HT-29 (cell line): ENCODE measurements around the gene ZNF79. TPM values are rescaled to one million over a fixed set of nuclear protein-coding genes. Genes with fewer than 3 reads are reported as not detected.

ENCODE experiments used
- DNase-seq: peaks from one replicate; pipeline ENCODE4 v3.0.0-alpha.2; 2015; ENCODE audit warnings: low spot score
- total RNA-seq: library from RNA; depleted of rRNA; stranded (reverse); fragments of >200 nt; shearing (Covaris generic); gene quantifications from 2 replicates; pipeline ENCODE4 v1.2.3, GENCODE V29; 2014

The ZNF79 gene
- total RNA-seq, 1 experiment from 2014 or later: 9.3 TPM

GRCh38 chr9:127426756-127427155 is 2.6 kb downstream of the ZNF79 start:
- DNase-seq: no peak

GRCh38 chr9:127428348-127428747 is 4.2 kb downstream of the ZNF79 start:
- DNase-seq: no peak

GRCh38 chr9:127430415-127430814 is 6.2 kb downstream of the ZNF79 start:
- DNase-seq: no peak

- DNase-seq: no peak
Measured at GRCh38 chr9:127437497-127438264, 13.5 kb downstream of the ZNF79 start.

GRCh38 chr9:127438394-127438793 is 14.2 kb downstream of the ZNF79 start:
- no peak for DNase-seq

GRCh38 chr9:127444283-127444920 is 20.2 kb downstream of the ZNF79 start:
- DNase-seq: peak; percentile 10

GRCh38 chr9:127444921-127445850 is 21.0 kb downstream of the ZNF79 start:
- DNase-seq: peak; percentile 32

- peak; percentile 36 for DNase-seq
Measured at GRCh38 chr9:127445851-127446712, 21.9 kb downstream of the ZNF79 start.

GRCh38 chr9:127446713-127447415 is 22.7 kb downstream of the ZNF79 start:
- peak; percentile 29 for DNase-seq

- DNase-seq: no peak
Measured at GRCh38 chr9:127447416-127448111, 23.4 kb downstream of the ZNF79 start.

GRCh38 chr9:127448112-127448805 is 24.1 kb downstream of the ZNF79 start:
- no peak for DNase-seq

GRCh38 chr9:127449332-127449966 is 25.3 kb downstream of the ZNF79 start:
- no peak for DNase-seq

GRCh38 chr9:127450243-127450760 is 26.1 kb downstream of the ZNF79 start:
- peak; percentile 34 for DNase-seq

- peak; percentile 98 for DNase-seq
Measured at GRCh38 chr9:127450830-127451607, 26.8 kb downstream of the ZNF79 start, which contains the start of the genes LRSAM1 and RPL12. Gene LRSAM1, plus strand, starts transcription at chr9:127451510. Its CDS starts 3,018 bp downstream, at chr9:127454528. Gene RPL12, minus strand, starts transcription at chr9:127451406. Its CDS starts 89 bp downstream, at chr9:127451317.

- DNase-seq: peak; percentile 65
Measured at GRCh38 chr9:127451608-127451857, 27.4 kb downstream of the ZNF79 start.

GRCh38 chr9:127451858-127452656 is 27.9 kb downstream of the ZNF79 start:
- DNase-seq: peak; percentile 61

- peak; percentile 62 for DNase-seq
Measured at GRCh38 chr9:127452691-127453090, 28.5 kb downstream of the ZNF79 start.
